ENCODE data around the gene SAE1. TPM values are rescaled to one million over a fixed set of nuclear protein-coding genes. Genes with fewer than 3 reads are reported as not detected.

The SAE1 gene
- total RNA-seq, 1 experiment from 2014 or later: 314 TPM

DNA sequence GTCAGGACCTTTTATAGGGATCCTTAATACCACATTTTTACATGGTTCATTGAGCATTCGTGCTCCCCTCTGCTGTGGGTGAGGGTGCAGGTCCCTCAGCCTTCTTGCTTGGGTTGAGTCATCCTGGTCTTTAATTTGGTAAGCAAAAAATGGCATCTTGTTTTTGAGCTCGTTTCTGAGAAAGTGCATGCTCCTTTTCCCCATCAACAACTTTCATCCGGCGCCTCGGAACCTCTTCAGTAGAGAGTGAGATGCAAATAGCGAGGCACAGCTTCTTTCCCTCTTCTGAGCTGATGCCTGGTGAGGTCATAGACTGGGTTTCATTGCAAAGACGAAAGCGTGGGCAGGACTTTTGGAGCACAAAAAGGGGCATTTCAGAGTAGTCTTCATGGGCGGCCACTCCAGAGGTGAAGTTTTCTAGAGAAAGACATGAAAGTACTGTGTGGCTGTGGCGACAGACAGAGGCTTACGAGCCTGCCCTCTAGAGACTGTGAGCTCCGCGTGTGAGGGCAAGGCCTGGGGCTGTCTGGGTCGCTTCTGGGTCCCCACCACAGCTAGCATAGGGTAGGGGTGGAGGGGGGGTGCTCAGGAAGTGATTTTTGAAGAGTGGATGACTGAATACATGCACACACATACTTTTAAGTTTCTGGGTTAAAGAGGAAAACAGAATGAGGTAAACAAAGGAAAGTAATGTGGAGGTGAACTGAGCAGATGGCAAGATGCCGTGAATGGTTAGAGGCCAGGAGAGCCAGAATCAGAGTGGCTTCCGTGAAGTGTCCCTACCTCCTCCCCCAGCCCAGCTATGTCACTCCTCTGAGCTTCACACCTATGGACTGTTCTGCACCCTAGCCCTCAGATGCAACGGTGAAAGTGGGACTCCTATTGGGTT, 56.1 kb downstream of the SAE1 start:
- Histone ChIP-seq H3K27ac (ENCODE audit: low read depth, low read length, poor library complexity, severe bottlenecking) (peak overlapping the region; percentile 30), H3K4me1 (ENCODE audit: insufficient read depth, low read length, poor library complexity, severe bottlenecking) (no peaks in the 10 kb centered on the region), H3K27me3 (replicated peaks; ENCODE audit: insufficient read depth, low read depth, low read length, poor library complexity) (no peaks in the 10 kb centered on the region), H3K9me3 (ENCODE audit: low read depth, low read length, poor library complexity, severe bottlenecking) (no peaks in the 10 kb centered on the region), H3K4me3 (ENCODE audit: low read depth, low read length, poor library complexity, severe bottlenecking) (no peak overlapping the region), H3K36me3 (ENCODE audit: insufficient read depth, low read length, poor library complexity, severe bottlenecking) (peaks cover 51% of the 10 kb centered on the region)
- intact Hi-C loops (cut with micrococcal nuclease; ENCODE audit: unreplicated experiment): no loop called here
- no TSS peak for BruUV-seq (replicated peaks)
- DNase-seq (ENCODE audit: low spot score): no peak
- TF ChIP-seq, protein P1, sequence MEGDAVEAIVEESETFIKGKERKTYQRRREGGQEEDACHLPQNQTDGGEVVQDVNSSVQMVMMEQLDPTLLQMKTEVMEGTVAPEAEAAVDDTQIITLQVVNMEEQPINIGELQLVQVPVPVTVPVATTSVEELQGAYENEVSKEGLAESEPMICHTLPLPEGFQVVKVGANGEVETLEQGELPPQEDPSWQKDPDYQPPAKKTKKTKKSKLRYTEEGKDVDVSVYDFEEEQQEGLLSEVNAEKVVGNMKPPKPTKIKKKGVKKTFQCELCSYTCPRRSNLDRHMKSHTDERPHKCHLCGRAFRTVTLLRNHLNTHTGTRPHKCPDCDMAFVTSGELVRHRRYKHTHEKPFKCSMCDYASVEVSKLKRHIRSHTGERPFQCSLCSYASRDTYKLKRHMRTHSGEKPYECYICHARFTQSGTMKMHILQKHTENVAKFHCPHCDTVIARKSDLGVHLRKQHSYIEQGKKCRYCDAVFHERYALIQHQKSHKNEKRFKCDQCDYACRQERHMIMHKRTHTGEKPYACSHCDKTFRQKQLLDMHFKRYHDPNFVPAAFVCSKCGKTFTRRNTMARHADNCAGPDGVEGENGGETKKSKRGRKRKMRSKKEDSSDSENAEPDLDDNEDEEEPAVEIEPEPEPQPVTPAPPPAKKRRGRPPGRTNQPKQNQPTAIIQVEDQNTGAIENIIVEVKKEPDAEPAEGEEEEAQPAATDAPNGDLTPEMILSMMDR (conservative IDR thresholded peaks at IDR 0.05; ENCODE audit: low read depth, low read length): no peak
- no peak for TF ChIP-seq EZH2 (IDR thresholded peaks at IDR 0.05; ENCODE audit: borderline replicate concordance, low read depth, low read length, poor library complexity, severe bottlenecking)
- CTCF ChIA-PET: no interaction called here
- POLR2A ChIA-PET (ENCODE audit: low non-redundant PET): interaction anchor here (0.6 kb wide), 1 partner anchor 62 kb away, joined by 10 read pairs; no protein-coding TSS in a partner anchor

DNA sequence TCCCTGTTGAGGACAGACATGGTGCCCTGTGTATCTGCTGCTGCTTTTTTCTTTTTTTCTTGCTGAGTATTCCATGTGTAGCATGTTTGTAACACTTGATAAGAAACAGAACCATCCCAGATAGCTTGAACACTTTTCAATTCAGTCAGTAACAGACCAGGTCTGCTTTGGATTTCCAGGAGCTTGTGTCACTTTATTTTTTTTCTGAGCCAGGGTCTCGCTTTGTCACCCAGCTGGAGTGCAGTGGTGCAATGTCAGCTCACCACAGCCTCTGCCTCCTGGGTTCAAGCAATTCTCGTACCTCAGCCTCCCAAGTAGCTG, 56.7 kb downstream of the SAE1 start:
- BruUV-seq (replicated peaks): no TSS peak
- ChIA-PET POLR2A (ENCODE audit: low non-redundant PET) (no interaction called here), CTCF (no interaction called here)
- peaks cover 45% of the 10 kb centered on the region for H3K36me3 ChIP-seq (ENCODE audit: insufficient read depth, low read length, poor library complexity, severe bottlenecking)
- H3K9me3 ChIP-seq (ENCODE audit: low read depth, low read length, poor library complexity, severe bottlenecking): no peaks in the 10 kb centered on the region
- H3K27me3 ChIP-seq (replicated peaks; ENCODE audit: insufficient read depth, low read depth, low read length, poor library complexity): no peaks in the 10 kb centered on the region
- no peak overlapping the region for H3K4me3 ChIP-seq (ENCODE audit: low read depth, low read length, poor library complexity, severe bottlenecking)
- no peak for DNase-seq (ENCODE audit: low spot score)
- H3K4me1 ChIP-seq (ENCODE audit: insufficient read depth, low read length, poor library complexity, severe bottlenecking): no peaks in the 10 kb centered on the region
- peak overlapping the region; percentile 30 for H3K27ac ChIP-seq (ENCODE audit: low read depth, low read length, poor library complexity, severe bottlenecking)
- intact Hi-C loops (cut with micrococcal nuclease; ENCODE audit: unreplicated experiment): no loop called here
- TF ChIP-seq EZH2 (IDR thresholded peaks at IDR 0.05; ENCODE audit: borderline replicate concordance, low read depth, low read length, poor library complexity, severe bottlenecking): no peak
- TF ChIP-seq, protein P1 (conservative IDR thresholded peaks at IDR 0.05; ENCODE audit: low read depth, low read length): no peak

DNA sequence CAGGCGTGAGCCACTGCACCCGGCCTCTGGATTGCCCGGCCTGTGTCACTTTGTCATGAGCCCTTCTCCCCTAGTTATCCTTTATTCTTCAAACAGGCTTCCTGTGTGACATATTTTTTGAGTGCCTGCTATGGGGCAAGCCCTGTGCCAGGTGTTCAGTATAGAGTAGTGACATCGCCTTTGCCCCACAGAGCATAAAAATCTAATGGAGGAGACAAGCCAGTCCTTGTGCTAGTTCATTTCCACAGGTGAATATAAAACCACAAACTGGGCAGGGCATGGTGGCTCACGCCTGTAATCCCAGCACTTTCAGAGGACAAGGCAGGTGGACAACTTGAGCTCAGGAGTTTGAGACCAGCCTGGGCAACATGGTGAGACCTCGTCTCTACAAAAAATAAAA, 57.2 kb downstream of the SAE1 start:
- no peak overlapping the region for H3K4me3 ChIP-seq (ENCODE audit: low read depth, low read length, poor library complexity, severe bottlenecking)
- TF ChIP-seq, protein P1 (conservative IDR thresholded peaks at IDR 0.05; ENCODE audit: low read depth, low read length): no peak
- no peak for TF ChIP-seq EZH2 (IDR thresholded peaks at IDR 0.05; ENCODE audit: borderline replicate concordance, low read depth, low read length, poor library complexity, severe bottlenecking)
- no peaks in the 10 kb centered on the region for H3K27me3 ChIP-seq (replicated peaks; ENCODE audit: insufficient read depth, low read depth, low read length, poor library complexity)
- POLR2A ChIA-PET (ENCODE audit: low non-redundant PET): no interaction called here
- H3K36me3 ChIP-seq (ENCODE audit: insufficient read depth, low read length, poor library complexity, severe bottlenecking): peaks cover 41% of the 10 kb centered on the region
- no peak for DNase-seq (ENCODE audit: low spot score)
- BruUV-seq (replicated peaks): no TSS peak
- intact Hi-C loops (cut with micrococcal nuclease; ENCODE audit: unreplicated experiment): no loop called here
- H3K27ac ChIP-seq (ENCODE audit: low read depth, low read length, poor library complexity, severe bottlenecking): no peak overlapping the region
- CTCF ChIA-PET: no interaction called here
- no peaks in the 10 kb centered on the region for H3K9me3 ChIP-seq (ENCODE audit: low read depth, low read length, poor library complexity, severe bottlenecking)
- H3K4me1 ChIP-seq (ENCODE audit: insufficient read depth, low read length, poor library complexity, severe bottlenecking): no peaks in the 10 kb centered on the region
